Eye (tissue), 1 donor: Measurements from ENCODE around the gene PTPRR.
A peak's percentile ranks its signal among the peaks of the same experiment; 100 is the strongest.

Experiments used
- DNase-seq: peaks from one replicate; pipeline ENCODE4 v3.0.0-alpha.2; 2015

Gene PTPRR

GRCh38 chr12:70637303-70638085, 283.0 kb downstream of the PTPRR start, which contains the start of gene PTPRB:
Gene PTPRB (minus strand): TSS chr12:70637429. CDS start chr12:70637395, 34 bp downstream.
- no peak for DNase-seq

- DNase-seq: no peak
Measured at GRCh38 chr12:70635755-70636154, 284.8 kb downstream of the PTPRR start.

- no peak for DNase-seq
Measured at GRCh38 chr12:70628701-70629480, 291.6 kb downstream of the PTPRR start.

- DNase-seq: no peak
Measured at GRCh38 chr12:70627677-70628076, 292.9 kb downstream of the PTPRR start.

- no peak for DNase-seq
Measured at GRCh38 chr12:70626180-70626579, 294.4 kb downstream of the PTPRR start.

- no peak for DNase-seq
Measured at GRCh38 chr12:70619471-70620152, 300.9 kb downstream of the PTPRR start.

GRCh38 chr12:70618371-70618770, 302.2 kb downstream of the PTPRR start:
- no peak for DNase-seq

GRCh38 chr12:70617450-70617849, 303.1 kb downstream of the PTPRR start:
- DNase-seq: no peak

GRCh38 chr12:70615174-70615866, 305.2 kb downstream of the PTPRR start:
- no peak for DNase-seq

- DNase-seq: peak; percentile 65
Measured at GRCh38 chr12:70609739-70610491, 310.6 kb downstream of the PTPRR start.

GRCh38 chr12:70609203-70609602, 311.3 kb downstream of the PTPRR start:
- no peak for DNase-seq

- no peak for DNase-seq
Measured at GRCh38 chr12:70608184-70608583, 312.4 kb downstream of the PTPRR start.

GRCh38 chr12:70607107-70607506, 313.4 kb downstream of the PTPRR start:
- DNase-seq: peak; percentile 38

- no peak for DNase-seq
Measured at GRCh38 chr12:70605976-70606375, 314.6 kb downstream of the PTPRR start.

- DNase-seq: no peak
Measured at GRCh38 chr12:70604662-70605061, 315.9 kb downstream of the PTPRR start.

GRCh38 chr12:70603044-70603443, 317.5 kb downstream of the PTPRR start:
- DNase-seq: no peak

GRCh38 chr12:70598467-70599193, 321.9 kb downstream of the PTPRR start:
- peak; percentile 58 for DNase-seq

- no peak for DNase-seq
Measured at GRCh38 chr12:70592664-70593063, 327.9 kb downstream of the PTPRR start.

- DNase-seq: no peak
Measured at GRCh38 chr12:70590549-70591226, 329.9 kb downstream of the PTPRR start.

- DNase-seq: peak; percentile 75
Measured at GRCh38 chr12:70590051-70590450, 330.5 kb downstream of the PTPRR start.
